NCI-H146 treated with DMSO at 0.1 percent for 48 hours (cell line): ENCODE data around the gene PRKAG1.
"Not testable (repeated sequence)": the region's sequence is repeated elsewhere in the genome, so short reads cannot be mapped to it uniquely, and the experiment has no call there.

Experiments
- DNase-seq: peaks from one replicate; lab custom pipeline; 2025; ENCODE audit not compliant: unreplicated experiment; lab: John Stamatoyannopoulos, UW

The PRKAG1 gene

DNA sequence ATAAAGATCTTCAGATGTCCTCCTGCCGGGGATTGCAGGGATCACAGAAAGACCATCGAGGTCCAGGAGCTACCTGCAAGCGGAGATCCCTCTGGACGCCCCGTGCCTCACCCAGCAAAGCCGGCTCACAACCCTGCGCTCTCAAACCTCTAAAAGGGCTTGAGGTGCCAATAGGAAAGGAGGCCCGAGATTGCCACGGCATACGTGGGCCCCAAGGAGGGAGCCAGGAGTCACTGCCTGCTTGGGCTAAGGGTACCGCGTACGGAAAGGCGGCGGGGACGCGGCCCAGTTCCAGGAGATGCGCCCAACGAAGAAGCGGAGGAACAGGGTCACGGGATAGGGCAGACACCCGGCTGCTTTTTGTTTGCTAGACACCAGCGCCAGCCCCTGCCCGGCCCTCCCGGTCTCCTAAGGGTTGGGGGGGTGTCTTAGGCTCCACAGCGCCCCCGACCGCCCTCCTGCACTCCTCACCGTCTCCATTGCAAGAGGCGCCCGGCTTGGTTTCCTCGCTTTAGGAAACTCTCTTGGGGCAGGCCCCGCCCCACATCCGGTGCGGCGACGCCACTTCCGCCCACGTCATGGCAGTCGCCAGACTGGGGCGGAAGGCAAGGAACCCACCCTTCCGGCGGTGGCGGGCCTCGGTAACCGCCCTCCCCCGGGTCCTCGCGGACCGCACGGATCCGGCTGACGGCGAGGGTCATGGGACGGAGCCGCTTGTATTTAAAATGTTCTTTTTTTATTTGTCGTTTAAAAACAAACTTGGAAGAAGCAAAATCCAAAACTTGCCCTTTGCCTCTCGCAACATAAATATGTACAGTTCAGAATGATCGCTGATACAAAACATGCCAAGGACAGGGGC is at the start of gene PRKAG1:
Gene PRKAG1 (minus strand): TSS at position 516 of the 859 bp plus-strand sequence. CDS start 36 bp downstream, at position 480.
- DNase-seq = peak; percentile 92

DNA sequence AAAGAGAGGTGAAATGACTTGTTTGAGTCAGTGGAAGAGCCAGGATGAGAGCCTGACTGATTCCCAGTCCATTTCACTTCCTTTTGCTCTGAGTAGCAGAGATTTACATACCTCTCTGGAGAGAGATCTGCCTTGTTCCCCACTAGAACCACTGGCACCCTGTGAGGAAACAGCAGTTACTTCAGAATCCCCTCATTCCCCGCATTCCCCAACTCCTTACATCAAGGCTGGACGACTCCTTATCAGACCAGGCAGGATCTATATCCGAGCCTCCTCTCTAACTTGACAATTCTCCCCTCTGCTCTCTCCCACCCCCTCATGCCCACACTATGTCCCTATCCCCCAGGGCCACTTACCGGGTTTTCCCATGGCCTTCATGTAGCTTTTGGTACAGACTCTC is 47.5 kb upstream of the PRKAG1 start:
- DNase-seq = no peak

DNA sequence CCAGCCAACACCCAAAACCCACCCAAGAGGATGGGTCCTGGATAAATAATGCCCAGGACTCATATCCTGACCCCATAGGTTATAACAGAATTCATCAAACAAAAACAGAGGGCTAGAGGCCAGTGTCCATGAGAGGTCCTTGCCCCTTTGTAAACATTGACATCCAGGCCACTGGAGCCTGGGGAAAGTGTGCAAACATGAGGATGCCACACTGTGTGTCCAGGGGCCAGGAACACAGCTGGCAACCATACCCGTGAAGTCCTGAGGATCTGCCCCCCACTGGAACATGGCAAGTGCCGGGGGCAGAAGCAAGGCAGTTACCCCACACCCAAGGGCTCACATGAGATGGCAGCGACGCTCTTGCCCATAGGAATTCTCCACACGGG is 46.2 kb upstream of the PRKAG1 start:
- DNase-seq = no peak

DNA sequence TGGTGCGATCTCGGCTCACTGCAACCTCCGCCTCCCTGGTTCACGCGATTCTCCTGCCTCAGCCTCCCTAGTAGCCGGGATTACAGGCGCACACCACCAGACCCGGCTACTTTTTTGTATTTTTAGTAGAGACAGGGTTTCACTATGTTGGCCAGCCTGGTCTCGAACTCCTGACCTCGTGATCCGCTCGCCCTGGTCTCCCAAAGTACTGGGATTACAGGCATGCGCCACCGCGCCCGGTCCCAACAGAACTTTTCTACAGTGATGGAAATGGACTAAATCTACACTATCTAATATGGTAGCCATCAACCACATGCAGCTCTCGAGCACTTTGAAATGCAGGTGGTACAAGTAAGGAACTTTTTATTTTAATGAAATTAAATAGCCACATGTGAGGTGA is 43.3 kb upstream of the PRKAG1 start:
- DNase-seq = not testable (repeated sequence)

DNA sequence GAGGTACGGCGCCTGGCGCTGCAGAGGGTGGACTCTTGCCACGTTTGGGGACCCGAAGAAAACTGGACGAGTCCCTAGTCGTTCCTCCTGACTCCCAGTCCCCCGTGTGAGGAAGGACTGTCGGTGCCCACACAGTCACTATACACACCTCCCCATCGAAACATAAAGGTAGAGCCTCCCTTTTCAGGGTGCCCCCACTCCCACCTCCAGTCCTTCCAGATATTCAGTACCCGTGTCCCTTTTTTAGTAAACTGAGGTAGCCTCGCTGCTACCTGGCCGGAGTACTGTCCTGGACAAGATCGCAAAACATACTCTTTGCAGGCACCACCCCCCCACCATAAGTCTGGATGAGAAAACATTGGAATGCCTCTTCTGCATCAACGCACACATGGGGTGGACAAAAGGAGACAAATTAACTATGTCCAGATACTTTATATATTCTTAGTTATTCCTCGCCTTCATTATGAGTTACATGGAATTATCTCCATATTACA is 42.6 kb upstream of the PRKAG1 start:
- no peak for DNase-seq

DNA sequence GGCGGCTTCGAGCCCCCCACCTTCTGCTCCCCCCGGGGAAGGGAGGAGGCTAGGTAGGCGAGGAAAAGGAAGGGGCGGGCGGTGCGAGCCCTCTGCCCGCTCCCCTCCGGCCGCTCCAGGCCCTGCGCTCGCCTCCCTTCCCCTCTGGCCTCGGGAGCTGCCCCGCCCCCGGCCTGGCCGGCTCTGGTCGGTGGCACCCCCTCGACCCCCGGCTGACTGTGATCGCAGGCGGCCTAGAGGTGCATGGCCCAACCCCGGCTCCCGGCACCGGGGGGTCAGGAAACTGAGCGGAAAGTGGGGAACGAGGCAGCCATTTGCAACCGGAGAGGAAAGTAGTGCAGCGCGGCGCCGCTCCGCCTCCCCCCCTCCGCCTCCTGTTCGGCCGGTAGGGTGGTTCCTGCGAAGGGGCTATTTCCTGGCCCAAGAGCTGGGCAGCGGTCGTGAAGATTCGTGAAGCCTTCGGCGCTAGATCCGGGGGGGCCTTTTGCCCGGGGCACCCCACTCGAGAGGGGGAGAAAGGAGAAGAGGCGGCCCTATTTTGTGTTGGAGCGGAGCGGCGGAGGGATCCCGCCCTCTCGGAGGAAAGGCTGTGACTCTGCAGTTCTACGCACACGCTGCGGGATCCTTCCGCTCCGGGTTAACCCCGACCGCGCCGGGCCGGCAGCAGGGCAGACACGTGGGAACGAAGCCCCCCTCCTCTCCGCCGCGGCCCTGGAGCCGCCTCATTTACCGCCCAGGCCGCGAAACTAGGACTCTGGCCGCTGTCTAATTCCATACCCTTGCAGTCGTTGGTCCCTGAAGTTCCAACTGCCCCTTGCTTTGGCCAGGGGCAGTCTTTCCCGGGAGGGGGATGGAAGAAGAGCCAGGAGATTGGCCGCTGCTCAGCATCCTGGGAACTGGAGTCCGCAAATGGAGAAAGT is 41.9 kb upstream of the PRKAG1 start, which contains the start of gene KMT2D:
Gene KMT2D (minus strand): TSS at position 558 of the 920 bp plus-strand sequence. CDS start 5,470 bp downstream, outside the sequence.
- peak; percentile 82 for DNase-seq

DNA sequence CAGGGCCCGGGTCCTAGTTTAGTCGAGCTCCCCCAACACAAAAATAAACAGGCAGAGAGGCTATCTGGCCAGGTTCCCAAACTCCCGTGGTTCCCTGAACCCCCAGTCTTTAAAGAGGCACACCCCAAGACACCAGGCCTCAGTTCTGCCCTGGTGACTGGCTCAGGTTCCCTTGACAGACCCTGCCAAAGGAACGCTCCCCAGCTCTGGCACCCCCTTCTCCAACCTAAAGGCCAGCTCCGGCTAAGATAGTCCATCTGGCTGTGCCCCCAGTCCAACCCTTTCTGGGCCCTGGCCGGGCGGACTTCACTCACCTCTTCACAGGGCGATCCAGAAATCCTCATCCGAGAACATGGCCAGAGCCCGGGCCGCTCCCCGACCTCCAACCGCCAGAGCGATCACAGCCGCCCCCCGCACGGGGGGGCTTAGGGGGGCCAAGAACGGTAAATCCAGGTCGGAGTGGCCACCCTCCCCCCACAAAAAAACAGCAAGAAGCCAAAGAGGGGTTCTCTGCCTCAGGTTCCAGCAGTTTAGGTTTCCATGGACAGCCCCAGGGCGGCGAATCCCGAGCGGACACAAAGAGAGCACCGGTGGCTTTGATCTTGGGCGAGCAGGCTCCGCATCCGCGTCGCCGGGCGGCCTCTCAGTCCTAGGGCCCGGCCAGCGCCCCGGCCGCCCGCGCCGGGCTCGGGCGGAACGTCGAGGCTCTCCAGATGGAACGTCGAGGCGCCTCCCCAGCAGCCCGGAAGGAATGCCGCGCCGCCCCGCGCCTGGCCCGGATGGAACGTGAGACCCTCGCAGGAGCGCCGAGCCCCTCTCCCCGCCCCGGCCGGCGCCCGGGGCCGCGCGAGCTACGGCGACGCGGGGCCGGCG is 41.0 kb upstream of the PRKAG1 start:
- DNase-seq = no peak

DNA sequence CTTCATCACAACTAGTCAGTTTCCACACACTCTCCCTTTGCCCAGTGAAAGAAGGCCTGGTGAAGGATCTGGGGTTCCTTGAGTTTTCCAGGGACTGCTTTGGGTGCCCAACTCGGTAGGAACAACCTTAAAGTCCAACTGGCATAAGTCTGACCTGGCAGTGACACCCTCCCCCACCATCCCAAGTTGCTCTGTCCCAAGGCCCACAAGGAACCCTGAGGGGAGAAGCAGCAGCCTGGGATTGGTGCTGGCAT is 40.4 kb upstream of the PRKAG1 start:
- no peak for DNase-seq

DNA sequence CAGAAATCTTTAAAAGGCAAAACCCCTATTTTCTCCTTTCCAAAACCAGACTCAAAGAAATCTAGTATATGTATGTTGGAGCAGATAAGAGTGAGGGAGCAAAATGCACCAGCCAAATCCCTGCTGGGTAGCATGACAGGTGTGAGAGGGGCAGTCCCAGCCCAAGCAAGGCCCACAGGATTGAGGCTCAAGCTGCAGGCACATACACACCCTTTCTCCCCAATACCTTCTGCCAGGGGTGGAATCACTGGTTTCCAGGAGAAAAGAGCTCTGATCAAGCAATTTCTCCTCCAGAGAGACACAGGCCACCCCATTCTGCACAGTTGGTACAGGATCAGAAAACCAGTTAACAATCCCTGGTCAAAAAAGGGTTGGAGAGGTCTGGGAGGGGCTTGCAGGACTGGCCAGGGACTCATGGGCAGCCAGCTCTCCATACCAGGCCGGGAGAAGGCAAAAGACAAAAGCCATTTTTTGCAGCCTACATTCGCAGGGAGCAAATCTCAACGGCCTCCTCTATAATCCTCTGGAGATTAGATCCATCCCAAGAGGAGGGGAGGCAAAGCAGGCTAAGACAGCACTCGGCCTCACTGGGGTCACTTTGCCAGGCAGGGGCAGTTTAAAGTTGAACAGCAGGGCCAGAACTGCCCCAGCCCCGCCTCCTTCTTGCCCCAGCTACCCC is 39.9 kb upstream of the PRKAG1 start:
- DNase-seq = no peak

DNA sequence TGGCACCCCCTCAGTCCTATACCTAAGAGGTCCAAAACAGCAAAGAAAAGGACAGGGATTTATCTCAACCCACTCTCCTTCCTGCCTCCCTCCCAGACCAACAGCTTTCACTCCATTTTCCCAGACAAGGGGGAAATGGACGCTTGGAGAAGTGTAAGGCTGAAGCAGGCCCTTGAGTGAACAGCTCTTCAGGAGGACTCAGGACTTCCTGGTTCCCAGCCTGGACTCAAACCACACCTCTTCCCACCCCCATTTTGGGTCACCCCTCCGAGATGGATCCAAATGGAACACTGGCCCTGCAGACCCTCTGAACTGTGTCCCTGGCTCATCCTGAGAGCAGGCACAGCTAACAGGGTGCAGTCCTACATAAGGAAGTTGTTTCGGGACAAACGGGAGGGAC is 39.3 kb upstream of the PRKAG1 start:
- DNase-seq = no peak

DNA sequence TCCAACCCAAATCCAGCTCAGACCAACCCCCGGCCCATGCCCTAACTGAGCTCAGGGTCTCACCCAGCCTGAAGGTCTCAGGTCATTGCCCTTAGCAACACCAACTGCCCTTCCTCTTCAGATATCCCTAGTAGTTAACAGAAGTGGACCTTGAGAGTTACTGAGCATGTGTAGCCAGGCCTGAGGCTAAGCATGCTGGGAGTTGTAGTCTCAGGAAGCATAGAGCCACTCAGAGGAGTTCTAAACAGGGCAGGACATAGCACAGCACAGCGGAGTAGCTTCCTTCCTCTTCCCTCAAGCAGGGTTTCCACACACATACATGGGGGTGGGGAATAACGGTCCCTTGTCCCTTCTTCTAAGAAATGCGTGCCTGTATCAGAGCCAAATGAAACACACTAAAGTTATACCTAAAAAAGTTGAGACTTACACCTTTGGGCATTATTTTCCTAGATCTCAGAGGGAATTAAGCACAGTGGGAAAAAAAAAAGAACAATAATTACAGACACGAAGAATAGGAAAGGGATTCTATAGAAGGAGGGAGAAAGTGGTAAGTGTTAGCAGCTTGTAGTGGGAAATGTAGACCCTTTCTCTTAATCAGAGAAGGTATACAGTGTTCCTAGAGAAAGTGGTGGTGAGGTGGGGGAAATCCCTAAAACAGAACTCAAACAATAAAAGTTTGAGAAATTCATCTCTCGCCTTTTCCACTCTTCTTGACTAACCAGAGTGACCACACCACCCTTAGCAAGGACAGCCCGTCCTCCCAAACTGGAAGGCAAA is 37.6 kb upstream of the PRKAG1 start:
- no peak for DNase-seq

DNA sequence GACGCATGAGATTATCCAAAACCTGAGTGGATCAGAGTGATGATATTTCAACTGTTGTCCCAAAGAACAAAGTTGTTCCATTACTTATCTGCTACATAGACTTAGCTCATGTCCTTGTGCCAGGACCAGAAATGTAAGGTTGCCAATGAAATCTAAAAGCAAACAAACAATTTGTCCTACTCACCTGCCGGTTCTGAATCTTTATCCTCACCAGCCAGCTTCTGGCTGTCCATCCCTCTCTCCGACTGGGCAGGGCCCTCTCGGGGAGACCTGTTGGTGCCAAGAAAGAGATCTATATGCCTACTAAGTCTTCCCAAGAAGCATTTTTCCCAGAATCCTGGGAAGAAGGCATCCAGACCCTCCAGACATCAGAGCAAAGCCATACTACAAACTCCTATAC is 36.5 kb upstream of the PRKAG1 start:
- no peak for DNase-seq

DNA sequence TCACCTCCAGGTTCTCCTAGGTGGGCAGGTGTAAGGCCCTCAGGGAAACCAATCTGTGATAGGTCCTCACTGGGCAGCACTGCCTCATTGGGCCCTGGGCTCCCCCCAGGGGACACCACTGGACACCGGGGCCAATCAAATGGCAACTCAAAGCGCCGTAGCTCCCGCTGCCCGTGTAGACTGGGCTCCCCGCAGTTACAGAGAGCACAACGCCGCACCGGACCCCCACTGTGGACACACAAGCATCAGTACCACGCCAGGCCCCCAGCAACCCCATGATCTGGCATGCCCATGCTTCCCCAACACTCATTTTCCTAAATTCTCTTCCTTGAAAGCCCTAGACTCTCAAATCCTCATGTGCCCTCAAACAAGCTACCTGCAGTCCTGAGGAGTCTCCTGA is 35.9 kb upstream of the PRKAG1 start:
- DNase-seq = no peak

DNA sequence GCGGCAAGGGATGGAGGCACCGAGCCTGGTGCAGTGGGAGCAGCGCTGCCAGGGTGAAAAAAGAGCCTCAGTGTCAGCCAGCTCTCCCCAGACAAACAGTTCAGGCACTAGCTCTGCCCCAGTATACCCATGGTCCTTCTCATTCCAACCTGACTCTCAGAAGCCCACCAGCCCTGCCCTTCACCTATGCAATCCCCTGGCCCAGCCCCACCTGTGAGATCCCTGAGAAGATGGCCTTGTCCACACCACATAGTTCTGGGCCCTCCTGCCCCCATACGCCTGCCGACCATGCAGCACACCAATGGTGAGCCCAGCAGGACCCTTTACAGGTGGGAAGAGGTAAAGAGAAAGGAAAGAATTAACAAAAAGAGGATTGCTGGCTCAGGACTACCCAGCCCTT is 35.5 kb upstream of the PRKAG1 start:
- no peak for DNase-seq

DNA sequence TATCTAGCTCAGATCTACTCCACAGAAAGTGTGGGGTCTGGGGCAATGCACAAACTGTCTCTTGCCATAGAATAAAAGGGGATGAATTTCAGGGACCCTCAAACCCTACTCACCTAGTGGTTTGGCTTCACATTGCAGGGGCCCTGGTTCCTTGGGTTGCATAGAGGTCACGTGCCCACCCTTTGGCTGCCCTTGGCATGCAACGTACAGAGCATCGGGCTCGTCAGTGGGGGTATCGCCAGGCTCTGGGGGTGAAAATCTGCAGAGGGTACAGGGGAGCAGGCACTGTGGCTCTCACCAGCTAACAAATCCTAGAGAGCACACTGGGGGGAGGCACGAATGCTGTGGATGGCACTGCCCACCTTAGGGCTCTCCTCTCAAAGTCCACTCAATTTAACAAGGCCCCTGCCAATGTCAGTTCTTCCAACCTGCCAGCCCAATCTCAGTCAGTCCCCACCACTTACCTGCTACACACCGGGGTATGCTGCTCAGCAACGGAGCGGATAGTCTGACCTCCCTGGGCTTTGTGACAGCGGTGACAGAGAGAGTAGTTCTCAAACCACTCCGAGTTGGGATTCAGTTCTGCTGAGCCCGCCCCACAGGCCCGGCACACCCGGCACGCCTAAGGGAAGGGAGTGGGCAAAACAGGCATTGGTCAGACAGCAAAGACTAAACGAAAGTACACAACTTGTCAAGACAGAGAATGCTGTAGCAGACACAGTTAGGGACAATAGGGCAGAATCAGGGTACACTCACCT is 34.1 kb upstream of the PRKAG1 start:
- no peak for DNase-seq

DNA sequence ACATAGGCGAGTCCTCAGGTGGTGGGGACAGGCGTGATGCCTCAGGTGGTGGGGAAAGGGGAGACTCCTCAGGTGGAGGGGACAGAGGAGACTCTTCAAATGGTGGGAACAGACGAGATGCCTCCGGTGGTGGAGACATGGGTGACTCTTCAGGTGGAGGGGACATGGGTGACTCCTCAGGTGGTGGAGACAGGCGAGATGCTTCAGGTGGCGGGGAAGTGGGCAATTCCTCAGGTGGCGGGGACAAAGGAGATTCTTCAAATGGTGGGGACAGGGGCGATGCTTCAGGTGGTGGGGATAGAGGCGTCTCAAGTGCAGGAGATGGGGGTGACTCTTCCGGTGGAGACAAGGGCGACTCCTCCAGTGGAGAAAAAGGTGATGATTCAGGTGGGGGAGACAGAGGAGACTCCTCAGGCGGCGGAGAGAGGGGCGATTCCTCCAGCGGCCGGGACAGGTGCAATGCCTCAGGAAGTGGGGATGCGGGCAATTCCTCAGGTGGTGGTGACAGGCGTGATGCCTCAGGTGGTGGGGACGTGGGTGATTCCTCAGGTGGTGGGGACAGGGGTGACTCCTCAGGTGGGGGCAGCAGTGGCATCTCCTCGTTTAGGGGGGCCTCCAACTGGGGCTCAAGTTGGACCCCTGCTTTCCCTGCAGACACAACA is 33.3 kb upstream of the PRKAG1 start:
- no peak for DNase-seq

DNA sequence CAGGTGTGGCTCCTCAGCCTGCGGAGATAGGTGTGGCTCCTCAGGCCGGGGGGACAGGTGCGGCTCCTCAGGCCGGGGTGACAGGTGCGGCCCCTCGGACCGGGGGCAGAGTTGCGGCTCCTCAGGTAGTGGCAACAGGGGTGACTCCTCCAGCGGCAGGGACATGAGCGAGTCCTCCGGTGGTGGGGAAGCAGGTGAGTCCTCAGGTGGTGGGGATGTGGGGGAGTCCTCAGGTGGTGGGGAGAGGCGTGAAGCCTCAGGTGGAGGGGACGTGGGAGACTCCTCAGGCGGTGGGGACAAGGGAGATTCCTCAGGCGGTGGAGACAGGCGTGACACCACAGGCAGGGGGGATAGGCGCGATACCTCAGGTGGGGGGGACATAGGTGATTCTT is 32.8 kb upstream of the PRKAG1 start:
- no peak for DNase-seq
